GM12873 (cell line): ENCODE results near the gene NBR1.
A peak's percentile ranks its signal among the peaks of the same experiment; 100 is the strongest.

Experiments used
- CTCF ChIP-seq: IDR thresholded peaks from 2 replicates; pipeline ENCODE4 v1.5.1; 2012; ENCODE audit warnings: low read depth, mild to moderate bottlenecking, moderate library complexity, low read length, control low read depth; ENCODE audit not compliant: insufficient read depth; ENCODE audit errors: missing control alignments

The NBR1 gene

GRCh38 chr17:43183921-43184320, 12.9 kb downstream of the NBR1 start:
- TF ChIP-seq CTCF, result no peak

- TF ChIP-seq CTCF, result no peak
These were observed 22.2 kb downstream of the NBR1 start for GRCh38 chr17:43193251-43193650.

DNA sequence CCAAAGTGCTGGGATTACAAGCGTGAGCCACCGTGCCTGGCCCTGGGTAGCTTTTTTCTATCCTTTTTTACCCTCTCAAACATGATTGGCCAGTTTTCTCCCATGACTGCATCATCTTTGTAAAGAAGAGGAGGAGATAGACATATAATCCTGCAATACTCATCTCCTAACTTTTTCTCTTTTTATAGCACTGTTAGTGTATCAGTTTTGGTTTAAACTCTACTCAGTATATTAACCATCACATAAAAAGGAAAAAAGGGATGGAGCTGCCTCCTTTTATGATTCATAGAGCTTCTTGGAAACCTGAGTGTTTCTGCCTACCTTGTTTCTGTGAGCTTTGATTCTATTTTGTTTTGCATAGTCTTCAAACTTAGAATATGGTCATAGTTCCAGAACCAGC, 28.6 kb downstream of the NBR1 start:
- no peak for TF ChIP-seq CTCF

GRCh38 chr17:43200127-43200526, 29.1 kb downstream of the NBR1 start:
- no peak for TF ChIP-seq CTCF

DNA sequence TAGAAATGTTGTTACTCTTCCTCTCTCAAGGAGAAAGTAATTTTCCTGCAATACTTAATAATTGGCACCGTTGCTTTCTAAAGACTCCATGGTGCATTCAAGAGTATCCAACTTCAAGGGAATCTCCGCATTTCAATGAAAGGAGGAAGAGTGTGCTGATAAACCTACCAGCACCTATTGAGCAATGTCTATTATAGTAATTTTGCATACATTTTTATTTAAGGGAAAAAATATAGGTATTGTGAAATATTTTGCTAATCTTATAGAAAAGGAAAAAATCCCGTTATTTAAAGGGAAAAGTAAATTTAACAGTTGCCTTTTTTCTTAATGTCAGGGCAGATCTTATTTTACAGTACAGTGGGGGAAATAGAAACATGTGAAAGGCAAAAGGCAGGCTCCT, 39.6 kb downstream of the NBR1 start:
- TF ChIP-seq CTCF, result no peak

DNA sequence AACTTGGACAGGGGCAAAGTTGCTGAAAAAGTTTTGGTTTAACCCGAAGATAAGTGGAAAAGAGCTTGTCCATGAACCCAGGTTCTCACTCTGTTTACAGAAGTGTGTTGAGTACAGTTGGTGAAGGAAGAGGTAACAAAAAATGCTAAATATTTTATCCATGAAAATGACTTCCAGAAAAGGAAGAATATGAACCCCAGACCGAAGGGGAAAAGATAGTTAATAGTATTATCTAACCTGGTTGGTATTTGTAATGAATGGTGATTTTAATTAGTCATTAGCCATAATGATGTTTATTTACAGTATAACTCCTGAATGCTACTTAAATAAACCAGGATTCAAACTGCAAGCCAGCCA, 40.1 kb downstream of the NBR1 start:
- TF ChIP-seq CTCF, result no peak

GRCh38 chr17:43211480-43212402, 40.7 kb downstream of the NBR1 start, which contains the start of gene TMEM106A:
Gene TMEM106A (plus strand): TSS chr17:43211875. CDS start chr17:43213042, 1,167 bp downstream.
- peak; percentile 59 for TF ChIP-seq CTCF
